Activated naive CD4-positive, alpha-beta T cell (primary cell): ENCODE results near the gene CDK1.

Experiments used
- DNase-seq, 4 experiments: peaks; one replicate each; lab custom pipeline; 2025; lab: John Stamatoyannopoulos, UW

CDK1 gene

DNA sequence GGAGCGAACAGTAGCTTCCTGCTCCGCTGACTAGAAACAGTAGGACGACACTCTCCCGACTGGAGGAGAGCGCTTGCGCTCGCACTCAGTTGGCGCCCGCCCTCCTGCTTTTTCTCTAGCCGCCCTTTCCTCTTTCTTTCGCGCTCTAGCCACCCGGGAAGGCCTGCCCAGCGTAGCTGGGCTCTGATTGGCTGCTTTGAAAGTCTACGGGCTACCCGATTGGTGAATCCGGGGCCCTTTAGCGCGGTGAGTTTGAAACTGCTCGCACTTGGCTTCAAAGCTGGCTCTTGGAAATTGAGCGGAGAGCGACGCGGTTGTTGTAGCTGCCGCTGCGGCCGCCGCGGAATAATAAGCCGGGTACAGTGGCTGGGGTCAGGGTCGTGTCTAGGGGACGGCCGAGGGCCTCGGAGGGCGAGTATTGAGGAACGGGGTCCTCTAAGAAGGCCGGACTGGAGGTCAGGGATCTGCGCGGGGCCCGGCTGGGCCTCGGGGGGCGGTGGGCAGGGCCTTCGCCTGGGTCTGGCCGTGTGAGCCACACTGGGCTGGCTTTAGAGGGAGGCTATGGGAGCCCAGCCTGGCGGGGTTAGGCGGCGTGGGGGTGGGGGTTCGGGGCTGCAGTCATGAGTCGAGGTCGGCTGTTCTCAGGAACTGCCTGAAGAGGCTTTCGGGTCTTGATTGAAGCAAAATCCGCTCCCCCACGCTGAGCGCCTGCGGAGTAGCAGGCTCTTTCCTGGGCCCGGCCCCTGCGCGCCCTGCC, at the start of gene CDK1:
Gene CDK1, plus strand, starts transcription at position 265 of the 757 bp plus-strand sequence. CDS start 1,688 bp downstream, outside the sequence.
- peak; percentile 74 to 87 (median 82) for DNase-seq

DNA sequence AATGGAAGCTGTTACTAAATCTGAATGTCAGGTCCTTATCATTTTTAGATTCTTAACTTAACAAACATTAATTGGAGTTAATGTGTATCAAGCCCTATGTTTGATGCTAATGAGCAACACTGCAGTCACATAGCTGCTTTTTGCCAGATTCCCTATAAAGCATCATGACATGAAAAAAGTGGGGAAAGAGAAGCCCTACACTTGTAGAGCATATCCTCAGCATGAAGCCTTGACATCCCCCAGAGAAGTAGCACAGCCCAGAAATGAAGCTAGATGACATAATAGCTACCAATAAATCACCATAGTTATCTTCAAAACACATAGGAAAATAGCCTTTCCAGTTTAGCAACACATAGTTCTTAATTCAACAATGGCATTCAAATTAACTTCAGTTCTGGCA, 49.2 kb upstream of the CDK1 start:
- no peak for DNase-seq

DNA sequence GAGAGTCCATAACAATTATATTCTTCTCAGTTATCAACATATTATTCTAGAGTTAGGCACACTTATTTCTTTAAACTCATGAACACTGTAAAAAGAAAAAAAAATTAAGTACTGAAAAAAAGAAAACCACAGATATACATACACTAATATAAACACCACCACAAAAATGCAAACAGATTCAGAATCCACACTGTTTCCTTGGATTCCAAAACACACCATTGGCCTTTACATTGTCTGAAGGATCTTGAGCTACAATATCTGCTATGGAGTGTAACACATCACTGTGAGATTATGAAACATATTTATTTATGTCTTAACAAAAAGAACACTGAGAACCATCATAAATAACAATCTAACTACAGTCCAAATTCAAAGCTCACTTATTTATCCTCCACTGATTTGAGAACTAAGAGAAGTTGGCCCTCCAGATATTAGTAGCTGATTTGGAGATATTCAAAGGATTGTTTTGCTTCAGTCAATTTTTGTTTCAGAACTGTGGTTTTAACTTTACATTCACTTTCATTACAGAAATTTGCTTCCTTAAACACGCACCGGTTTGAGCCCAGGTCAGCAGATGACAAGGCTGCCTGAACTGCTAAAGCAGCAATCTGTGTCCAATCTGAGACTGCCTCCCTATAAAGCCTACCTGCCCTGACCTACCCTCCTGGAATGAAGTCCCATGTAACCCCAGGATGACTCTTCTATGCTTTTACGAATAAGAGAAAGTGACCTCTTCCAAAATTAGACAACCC, 47.0 kb upstream of the CDK1 start:
- no peak for DNase-seq

DNA sequence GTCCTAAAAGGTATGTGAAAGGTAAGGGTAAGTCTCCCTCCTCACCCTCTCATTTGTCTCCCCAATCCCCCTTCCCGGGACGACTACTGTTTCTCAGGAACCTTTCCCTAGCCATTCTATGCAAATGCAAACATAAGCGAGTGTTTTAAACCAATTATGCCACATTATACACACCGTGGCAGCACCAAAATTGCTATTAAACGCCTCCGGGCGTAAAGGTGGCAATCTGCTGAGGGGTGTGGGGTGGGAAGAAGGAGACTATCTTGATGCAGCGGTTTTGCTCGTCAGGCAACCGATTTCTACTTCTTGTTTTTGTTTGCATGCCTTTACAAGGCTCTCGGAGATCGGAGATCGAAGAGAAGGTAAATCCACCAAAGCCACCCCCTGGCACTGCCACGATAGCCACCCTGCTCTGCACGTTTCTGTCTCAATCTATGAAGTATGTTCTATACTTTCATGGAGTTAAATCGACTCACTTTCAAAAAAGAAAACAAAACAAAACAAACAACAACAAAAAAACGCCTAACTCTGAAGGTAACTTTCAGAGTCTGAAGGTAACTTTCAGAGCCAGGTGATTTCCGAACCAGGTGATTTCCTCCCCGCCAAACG, 46.0 kb upstream of the CDK1 start:
- peak in 2 of 4 experiments; percentile 14 to 17 for DNase-seq

DNA sequence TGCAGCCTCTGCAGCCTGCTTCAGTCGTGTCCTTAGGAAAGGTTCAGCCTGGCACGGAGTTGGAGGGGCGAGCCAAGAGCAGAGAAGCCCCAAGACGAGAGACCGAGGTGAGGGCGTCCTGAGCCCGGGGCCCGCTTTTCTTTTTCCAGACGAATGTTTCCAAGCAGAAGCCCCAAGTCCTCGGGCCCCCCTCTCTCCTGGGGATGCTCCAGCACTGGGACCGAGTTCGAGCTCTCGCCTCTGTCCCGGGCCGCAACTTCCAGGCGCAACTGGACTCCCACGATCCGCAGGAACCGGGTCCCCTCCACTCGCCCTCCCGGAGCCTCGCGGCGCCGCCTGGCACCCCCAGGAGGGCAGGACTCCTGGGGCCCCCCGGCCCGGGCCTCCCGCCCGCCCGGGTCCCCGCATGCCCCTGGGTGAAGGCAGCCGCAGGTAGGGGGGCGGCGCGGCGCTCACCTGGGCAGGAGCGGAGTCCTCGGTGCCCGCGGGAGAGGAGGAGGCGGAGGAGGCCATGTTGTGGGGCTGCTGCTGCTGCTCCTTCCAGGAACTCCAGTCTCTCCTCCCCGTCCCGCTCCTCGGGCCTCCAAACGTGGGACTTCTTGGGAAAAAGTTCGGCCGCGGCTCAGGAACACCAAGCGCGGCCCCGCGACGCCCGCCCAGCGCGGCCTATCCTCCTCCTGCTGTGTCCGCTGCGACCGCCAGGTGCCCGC, 45.3 kb upstream of the CDK1 start:
- DNase-seq: peak in 3 of 4 experiments; percentile 8 to 54 (median 17)

DNA sequence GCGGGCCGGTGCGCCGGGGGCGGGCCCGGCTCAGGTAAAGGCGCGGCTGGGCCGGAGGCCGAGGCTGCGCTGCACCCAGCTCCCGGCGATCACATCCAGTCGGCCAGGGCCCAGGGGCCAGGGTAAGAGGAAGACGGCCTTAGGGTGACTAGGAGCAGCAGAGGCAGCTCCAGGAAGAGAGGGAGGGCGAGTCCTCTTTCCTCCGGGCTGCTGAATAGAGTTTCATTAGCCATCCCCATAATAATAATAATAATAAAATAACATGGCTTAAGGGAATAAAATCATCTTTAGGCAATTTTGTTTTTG, 44.8 kb upstream of the CDK1 start:
- DNase-seq: no peak

DNA sequence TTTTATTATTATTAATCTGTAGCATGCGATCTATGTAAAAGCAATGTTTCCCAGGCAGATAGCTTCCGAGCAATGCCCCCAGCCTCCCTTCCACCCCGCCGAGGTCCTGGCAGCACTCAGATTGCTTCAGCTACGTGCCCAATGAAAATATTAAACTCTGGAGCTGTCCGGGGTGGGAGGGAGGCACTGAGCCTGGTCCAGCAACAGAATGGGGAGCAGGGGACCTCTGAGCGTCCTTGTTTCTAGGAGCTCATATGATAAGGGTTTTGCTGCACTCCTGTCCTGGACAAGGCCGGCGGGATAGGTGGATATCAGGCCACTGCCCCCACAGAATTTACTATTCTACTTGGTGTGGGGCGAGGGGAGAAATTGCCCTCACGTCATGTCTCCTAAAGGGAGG, 44.5 kb upstream of the CDK1 start:
- no peak for DNase-seq

DNA sequence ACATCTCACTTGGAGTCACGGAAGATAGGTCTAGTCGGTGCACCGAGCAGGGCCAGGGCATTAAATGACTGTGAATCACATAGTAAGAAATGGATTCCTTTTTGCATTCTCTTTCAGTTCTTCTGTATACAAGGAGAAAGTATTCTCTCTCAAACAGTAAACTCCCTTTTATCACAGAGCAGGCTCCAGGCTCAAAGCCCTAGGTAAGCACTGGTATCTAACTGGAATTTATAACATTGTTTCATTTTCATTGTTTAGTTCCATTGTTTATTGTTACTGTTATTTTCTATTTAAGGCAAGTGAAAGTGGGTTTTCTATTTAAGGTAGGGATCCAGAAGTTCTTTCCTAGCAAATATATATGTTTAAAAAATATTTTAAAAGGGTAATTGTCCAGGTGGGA, 44.1 kb upstream of the CDK1 start:
- no peak for DNase-seq

DNA sequence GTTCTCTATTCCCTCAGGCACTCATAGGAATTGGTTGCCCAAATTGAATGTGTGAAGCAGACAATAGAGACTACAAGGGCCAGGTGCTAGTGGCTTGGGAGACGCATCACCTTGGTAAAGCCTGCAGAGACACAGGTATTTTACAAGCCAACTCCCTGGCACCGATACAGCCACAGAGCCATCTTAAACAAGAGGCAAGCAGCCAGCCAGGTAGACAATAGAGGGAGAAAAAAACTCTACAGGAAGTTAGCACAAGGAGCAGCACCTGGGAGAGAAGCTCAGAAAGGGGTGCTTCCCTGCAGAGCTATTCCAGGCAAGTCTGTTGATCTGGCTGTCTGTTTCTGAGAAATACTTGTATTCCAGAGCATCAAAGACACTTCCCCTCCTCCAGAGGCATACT, 43.0 kb upstream of the CDK1 start:
- DNase-seq: no peak

DNA sequence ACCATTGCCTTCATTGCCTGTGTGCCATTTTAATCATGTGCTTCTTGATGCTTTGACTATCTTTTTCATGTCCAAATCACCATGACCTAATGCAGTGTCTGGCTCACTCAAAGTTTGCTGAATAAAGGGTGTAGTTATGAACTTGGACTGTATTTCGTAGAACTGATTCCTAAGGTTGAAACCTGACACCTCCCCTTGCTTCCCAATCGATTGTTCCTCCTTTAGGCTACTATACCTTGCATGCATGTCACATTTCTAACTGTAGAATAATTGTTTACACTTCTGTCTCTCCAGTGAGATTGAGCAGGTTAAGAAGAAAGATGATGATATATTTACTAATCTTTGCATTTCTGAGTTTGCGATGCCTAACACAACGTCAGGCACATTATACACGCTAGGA, 41.0 kb upstream of the CDK1 start:
- no peak for DNase-seq

DNA sequence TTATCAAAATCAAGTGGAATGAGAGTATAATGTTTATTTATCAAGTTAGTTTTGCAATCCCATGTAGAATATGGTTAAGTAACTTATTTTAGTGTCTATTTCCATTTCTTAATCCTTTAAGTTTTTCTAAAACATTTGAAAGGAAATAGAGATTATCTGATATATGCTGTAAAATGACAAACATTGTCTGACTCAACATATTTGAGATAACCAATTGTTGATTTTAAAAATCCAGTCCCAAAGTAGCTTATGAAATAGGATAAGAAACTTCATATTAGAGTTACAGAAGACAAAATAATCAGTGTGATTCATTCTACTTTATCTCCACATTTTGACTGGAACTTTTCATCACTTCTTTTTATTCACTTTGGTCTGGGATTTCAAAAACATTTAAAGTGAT, 38.7 kb upstream of the CDK1 start:
- DNase-seq: no peak

DNA sequence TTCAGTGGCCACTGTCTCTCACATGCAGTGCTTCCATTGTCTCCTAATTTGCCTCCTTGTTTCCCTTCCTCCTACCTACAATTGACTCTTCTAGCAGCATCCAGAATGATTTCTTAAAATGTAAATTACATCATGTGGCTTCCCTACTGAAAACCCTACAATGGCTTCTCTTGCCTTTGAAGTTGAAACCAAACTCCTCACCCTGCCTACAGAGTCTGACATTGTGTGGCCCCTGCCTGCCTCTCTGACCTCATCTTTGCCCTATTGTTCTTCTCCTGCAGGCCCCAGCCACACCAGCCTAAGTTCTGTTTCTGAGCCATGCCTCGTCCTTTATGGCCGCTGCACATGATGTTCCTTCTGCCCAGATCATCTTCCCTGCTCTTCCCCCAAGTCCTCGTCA, 35.8 kb upstream of the CDK1 start:
- DNase-seq: no peak

DNA sequence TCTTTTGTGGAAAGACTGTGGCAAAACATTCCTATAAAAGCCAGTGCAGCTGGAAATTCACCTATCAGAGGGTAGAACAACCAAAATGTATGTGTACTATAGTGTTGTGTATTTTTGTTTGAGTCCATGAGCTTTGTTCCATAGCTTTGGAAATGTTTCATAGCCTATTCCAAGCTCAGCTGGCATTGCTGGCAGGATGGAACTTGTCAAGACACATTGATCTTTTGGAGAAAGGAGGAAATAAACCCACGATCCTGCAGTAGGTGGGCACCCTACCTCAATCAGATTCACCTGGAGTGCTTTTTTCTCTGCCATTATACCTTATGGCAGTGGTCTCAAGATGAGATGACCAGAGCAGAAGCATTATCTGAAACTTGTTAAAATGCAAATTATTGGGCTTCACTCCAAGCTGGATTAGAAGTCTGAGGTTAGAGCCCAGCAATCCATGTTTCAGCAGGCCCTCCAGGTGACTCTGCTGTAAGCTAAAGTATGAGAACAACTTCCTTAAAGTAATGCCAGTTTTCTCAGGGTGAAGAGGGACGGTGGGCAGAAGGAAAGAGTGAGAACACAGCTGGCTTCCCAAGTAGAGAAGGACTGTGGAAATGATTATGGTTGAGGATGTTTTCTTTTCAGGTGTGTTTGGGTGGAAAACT, 30.3 kb upstream of the CDK1 start:
- DNase-seq: no peak

DNA sequence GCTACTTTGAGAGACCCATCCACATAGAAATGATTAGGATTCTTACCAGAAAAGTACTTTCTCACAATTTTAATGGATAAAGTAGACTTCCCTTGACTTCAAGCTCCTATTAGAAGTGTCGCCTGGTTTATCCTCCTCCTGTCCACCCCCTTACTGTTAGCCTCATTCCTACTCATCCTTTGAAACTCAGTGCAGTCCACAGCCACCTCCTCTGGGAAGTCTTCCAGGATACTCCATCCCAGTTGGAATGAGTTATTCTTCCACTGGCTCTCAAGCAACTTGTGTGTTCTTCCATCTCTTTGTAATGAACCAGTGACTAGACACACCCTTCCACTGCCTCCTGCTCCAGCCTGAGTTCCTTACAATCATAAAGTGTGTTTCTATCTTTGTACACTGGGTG, 25.1 kb upstream of the CDK1 start:
- DNase-seq: no peak

DNA sequence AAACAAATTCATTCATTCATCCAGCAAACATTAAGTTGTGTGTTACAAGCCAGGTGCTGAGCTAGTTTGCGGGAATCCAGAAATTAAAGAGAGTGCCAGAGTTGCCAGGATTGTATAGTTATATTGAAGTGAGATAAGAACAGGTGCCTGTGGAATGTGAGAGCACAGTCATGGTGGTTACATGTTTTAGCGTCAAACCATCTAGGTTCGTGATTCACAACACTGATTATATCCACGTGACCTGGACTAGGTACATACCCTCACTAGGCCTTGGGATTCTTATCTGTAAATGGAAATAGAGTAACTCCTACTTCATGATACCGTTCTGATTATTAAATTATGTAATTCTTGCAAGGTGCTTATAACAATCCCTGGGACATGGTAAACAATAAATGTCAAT, 24.5 kb upstream of the CDK1 start:
- DNase-seq: no peak

DNA sequence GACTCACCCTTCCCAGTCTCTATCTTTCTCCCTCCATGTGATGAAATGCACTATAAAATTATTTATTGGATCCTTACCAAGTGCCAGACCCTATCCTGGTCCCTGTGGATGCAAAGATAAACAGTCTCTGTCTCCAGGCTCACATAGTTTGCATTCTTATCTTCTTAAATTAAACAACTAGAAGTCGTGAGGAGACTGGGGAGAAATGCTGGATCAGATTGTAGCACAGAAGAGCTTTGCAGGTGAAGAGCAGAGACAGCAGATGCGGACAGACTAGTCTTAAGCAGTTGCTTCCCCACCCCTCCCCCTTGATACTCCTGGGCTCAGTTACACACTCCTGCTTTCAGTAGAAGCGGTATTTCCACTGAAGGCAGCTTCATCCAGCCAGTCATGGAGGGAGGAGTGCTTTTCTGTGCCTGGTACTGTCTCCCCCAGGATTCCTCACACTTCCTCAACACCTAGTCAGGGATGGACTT, 20.8 kb upstream of the CDK1 start:
- no peak for DNase-seq

DNA sequence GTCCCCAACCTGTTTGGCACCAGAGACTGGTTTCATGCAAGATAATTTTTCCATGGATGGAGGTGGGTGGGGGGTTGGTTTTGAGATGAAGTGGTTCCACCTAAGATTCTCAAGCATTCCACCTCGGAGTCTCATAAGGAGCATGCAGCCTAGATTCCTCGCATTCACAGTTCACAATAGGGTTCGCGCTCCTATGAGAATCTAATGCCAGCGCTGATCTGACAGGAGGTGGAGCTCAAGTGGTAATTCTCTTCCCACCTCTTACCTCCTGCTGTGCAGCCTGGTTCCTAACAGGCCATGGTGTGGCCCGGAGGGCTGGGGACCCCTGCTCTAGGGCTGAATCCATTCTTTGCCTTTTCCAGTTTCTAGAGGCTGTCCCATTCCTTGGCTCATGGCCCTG, 19.1 kb upstream of the CDK1 start:
- no peak for DNase-seq

DNA sequence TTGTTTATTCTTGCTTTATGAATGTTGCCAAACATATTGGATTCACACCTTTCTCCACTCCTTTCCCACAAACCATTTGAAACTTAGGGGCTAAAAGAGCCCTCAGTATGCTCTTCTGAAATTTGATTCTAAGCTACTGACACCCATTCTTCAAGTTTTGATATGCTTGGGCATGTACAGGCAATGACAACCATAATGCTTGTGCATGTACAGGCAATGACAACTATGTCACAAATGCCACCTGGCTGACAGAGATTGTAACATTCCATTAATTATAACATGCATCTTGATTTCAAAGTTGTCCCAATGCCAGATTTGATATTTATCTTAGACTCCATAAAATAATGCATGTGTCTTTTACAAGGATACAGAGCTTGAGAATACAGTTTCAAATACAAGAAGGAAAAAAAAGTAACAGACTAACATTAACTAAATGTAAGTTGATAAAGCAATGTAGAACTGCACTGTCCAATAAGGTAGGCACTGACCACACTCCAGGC, 17.5 kb upstream of the CDK1 start:
- no peak for DNase-seq

DNA sequence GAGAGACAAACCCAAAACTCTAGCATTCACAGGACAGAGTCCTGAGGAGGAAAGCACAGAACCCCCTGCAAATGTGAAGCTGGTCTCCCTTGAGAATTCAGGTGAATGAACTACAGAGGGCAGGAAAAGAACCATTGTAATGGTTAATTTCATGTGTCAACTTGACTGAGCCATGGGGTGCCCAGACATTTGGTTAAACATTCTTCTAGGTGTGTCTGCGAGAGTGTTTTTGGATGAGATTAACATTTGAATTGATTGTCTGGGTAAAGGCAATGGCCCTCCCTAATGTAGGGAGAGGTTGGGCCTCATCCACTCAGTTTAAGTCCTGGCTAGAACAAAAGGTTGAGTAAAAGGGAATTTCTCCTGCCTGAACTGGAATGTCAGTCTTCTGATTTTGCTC, 15.7 kb upstream of the CDK1 start:
- no peak for DNase-seq

DNA sequence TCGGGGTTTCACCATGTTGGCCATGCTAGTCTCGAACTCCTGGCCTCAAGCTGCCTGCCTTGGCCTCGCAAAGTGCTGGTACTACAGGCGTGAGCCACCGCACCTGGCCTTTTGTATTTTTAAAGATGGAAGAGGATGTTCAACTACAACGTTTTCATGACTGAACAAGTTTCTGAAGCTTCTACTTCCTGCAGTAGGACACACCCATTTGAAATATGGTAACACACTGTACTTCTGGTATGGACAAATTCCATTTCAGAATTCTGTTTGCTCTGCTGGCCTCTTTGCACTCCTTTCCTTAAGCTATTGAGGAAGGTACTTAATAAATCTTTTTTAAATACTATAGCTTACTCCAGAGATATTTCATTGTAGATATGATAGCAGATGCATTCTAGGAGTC, 10.9 kb upstream of the CDK1 start:
- DNase-seq: no peak

DNA sequence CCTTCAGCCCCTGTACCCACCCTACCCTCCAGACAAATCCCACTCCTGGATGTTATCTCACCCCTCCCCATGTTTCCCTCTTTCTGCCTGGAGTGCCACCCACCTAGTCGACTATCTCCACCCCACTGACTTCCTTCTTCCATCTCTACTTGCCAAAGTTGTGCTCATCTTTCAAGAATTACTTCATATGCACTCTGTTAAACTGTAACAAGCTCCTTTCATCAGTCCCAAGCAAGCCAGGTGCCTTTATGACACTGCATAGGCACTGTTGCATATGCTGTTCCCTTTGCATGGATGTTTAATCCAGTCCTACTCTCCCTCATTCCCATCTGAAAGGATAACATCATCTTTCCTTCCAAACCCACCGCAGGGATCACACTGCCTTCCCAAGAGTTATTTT, 8.9 kb upstream of the CDK1 start:
- DNase-seq: no peak

DNA sequence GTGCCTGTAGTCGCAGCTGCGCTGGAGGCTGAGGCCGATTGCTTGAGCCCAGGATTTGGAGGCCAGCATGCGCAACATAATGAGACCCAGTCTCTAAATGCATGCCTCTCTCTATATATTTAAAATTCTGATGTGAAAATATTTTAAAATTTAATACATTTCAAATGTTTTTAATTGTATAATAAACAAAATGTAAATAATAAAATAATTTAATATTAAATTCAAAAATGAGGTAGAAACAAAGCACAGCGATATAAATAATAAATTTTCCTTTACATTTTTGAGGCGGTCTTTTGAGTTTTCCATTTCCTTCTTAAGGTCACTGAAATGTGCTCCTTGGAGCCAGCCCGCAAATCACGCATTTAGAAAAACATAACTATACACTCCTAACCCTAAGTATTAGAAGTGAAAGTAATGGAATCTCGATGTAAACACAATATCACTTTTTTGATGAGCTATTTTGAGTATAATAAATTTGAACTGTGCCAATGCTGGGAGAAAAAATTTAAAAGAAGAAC, 523 bp upstream of the CDK1 start:
- no peak for DNase-seq
